ENCODE results near the gene CACHD1.

Gene CACHD1

GRCh38 chr1:64523413-64524337 is 53.7 kb downstream of the CACHD1 start:
- no peak for DNase-seq (ENCODE audit: low spot score)

GRCh38 chr1:64524614-64525013 is 54.7 kb downstream of the CACHD1 start:
- DNase-seq (ENCODE audit: low spot score) = no peak

GRCh38 chr1:64525116-64525686 is 55.3 kb downstream of the CACHD1 start:
- DNase-seq (ENCODE audit: low spot score) = no peak

- DNase-seq (ENCODE audit: low spot score) = no peak
Observed at GRCh38 chr1:64526312-64526711, 56.4 kb downstream of the CACHD1 start.

- no peak for DNase-seq (ENCODE audit: low spot score)
Observed at GRCh38 chr1:64527165-64527564, 57.2 kb downstream of the CACHD1 start.

- DNase-seq (ENCODE audit: low spot score) = no peak
Observed at GRCh38 chr1:64527786-64528185, 57.9 kb downstream of the CACHD1 start.

GRCh38 chr1:64530969-64531692 is 61.2 kb downstream of the CACHD1 start:
- DNase-seq (ENCODE audit: low spot score) = no peak

GRCh38 chr1:64532646-64533045 is 62.7 kb downstream of the CACHD1 start:
- no peak for DNase-seq (ENCODE audit: low spot score)

- DNase-seq (ENCODE audit: low spot score) = no peak
Observed at GRCh38 chr1:64535938-64536835, 66.3 kb downstream of the CACHD1 start.

- DNase-seq (ENCODE audit: low spot score) = no peak
Observed at GRCh38 chr1:64536836-64537490, 67.0 kb downstream of the CACHD1 start.

- no peak for DNase-seq (ENCODE audit: low spot score)
Observed at GRCh38 chr1:64537942-64538341, 68.0 kb downstream of the CACHD1 start.

GRCh38 chr1:64538389-64538788 is 68.5 kb downstream of the CACHD1 start:
- no peak for DNase-seq (ENCODE audit: low spot score)

GRCh38 chr1:64539289-64539688 is 69.4 kb downstream of the CACHD1 start:
- no peak for DNase-seq (ENCODE audit: low spot score)

- DNase-seq (ENCODE audit: low spot score) = no peak
Observed at GRCh38 chr1:64539781-64540218, 69.9 kb downstream of the CACHD1 start.

- DNase-seq (ENCODE audit: low spot score) = no peak
Observed at GRCh38 chr1:64540265-64540791, 70.4 kb downstream of the CACHD1 start.

- DNase-seq (ENCODE audit: low spot score) = no peak
Observed at GRCh38 chr1:64542118-64542517, 72.2 kb downstream of the CACHD1 start.

- no peak for DNase-seq (ENCODE audit: low spot score)
Observed at GRCh38 chr1:64543831-64544230, 73.9 kb downstream of the CACHD1 start.

- no peak for DNase-seq (ENCODE audit: low spot score)
Observed at GRCh38 chr1:64545118-64545843, 75.4 kb downstream of the CACHD1 start.

- DNase-seq (ENCODE audit: low spot score) = no peak
Observed at GRCh38 chr1:64546013-64546412, 76.1 kb downstream of the CACHD1 start.
